IPS-18c (cell line): ENCODE results near the gene MARCHF3.

Experiments used
- H3K4me3 ChIP-seq: 2 replicates; pipeline ENCODE4 v1.7.0; 2013; ENCODE audit warnings: low read depth, mild to moderate bottlenecking, low read length, moderate library complexity; ENCODE audit not compliant: insufficient read depth
- H3K9me3 ChIP-seq: one replicate; pipeline ENCODE4 v1.6.1; 2013; ENCODE audit warnings: mild to moderate bottlenecking, low read length, moderate library complexity; ENCODE audit not compliant: control insufficient read depth, insufficient read depth

MARCHF3 gene

DNA sequence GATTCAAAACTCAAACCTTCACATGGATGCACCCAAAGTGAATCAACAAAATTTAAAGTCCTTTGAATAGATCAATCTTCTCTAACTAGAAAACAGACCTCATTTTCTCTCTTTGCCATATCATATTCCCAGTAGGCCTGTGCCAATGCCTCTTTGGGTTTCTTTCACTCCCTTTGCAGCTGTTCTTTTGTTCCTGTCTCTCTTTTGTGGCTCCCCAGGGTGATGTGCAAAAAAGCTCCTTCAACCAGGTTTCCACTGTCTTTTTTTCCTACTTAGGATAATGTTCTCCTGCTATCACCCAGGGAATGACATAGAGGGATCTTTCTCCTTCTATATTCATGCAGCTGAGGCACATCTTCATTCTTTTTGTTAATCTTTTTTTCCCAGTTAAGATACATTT, 54.6 kb downstream of the MARCHF3 start:
- peaks cover 2% of the 10 kb centered on the region for H3K9me3 ChIP-seq
- no peak overlapping the region for H3K4me3 ChIP-seq

DNA sequence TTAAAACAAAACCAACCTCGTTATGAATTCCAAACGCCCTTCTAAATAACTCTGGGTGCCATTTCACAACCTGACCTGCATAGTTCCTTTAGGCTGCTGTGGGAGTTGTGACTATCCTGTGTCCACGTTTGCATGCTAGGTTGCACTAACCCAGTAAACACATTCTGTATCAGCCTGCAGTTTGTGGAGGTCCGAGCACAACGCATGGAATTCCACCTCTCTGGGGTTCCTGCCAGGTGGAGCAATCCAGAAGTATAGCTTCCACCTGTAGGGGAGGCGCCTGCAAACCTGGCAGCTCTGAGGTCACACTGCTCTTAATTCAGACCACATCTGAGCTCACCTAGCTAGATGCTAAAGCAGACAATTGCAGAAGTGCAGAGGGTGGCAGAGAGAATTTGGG, 57.2 kb downstream of the MARCHF3 start:
- Histone ChIP-seq H3K4me3 (no peak overlapping the region), H3K9me3 (peaks cover 2% of the 10 kb centered on the region)

DNA sequence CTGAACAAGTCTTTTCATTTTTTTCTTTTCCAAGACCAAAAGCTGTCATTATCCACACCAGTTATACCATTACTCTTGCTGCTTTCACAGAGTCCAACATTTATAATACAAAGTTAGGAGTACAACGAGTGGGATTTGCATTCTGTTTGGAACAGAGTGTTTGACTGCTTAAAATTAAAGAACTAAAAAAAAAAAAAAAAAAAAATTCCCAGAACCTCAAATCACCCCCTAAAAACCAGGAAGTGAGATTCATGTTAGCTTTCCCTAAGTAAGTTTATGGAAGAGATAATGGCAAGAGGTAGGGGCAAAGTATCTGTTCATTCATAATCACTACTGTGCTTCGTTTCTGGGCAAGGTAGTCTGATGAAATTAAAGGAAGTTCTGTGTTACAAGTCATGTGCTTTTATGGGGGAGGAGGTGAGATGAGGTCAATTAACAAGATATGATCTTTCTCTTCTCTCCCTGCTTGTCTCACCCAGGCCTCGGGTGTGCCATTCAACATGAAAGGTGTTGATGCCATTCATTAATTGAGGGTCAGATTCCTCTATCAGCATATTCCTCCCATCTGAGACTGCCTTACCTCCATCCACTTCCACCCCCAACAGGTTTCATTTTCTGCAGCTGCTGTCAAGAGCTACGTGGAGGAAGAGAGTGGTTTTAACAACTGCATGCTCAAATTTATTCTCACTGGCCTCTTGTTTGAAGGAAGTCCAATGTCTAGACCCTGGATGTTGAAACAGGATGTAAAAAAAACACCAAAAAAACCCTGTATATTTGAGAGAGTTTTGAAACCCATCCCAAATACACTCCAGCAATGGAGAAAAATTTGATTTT, 58.1 kb downstream of the MARCHF3 start:
- H3K9me3 ChIP-seq = peaks cover 2% of the 10 kb centered on the region
- H3K4me3 ChIP-seq = no peak overlapping the region

DNA sequence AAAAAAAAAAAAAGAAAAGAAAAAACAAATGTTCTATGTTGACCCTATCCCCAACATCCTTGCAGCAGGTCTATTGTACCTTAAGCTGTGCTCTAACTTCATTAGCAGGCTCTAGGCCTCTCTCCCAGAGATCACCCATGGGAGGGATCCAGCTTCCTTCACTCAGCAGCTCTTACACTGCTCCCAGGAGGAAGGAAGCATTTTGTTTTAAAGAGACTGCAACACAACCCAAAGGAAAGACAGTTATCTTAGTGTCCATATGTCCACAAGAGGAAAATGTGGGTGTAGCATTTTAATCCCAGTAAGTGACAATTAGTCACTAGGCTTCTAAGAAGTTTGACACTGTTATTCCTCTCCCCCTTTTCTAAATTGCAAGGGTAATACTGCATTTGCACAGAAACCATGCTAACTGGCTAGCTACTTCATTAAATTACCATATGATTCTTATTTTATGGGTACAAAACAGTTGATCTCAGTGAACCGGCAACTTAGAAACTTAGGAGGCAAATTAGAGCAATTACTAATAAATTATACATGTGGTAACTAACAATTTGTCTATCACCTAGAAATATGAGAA, 58.8 kb downstream of the MARCHF3 start:
- H3K4me3 ChIP-seq = no peak overlapping the region
- peaks cover 2% of the 10 kb centered on the region for H3K9me3 ChIP-seq

DNA sequence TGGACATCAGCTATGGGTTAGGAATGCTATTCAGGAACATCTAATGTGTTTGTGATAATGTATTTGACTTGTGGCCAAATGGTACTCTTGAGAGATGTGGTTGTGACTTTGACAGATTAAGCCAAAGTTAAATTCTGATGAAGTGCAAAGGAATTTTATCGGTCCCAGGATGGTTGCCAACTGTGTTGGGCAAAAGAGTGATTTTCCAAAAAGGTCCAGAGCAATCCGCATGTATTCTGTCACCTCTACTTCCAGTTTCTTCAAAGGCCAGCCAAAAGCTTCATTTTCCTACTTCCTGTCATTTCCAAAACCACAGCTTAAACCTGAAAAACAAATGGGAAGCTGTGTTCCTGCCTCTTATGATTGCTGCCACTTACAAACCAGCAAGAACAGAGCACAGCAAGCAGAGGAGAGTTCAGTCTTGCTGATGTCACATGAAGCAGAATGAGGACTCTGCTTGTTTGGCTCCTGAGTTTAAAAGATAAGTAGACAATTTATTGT, 59.8 kb downstream of the MARCHF3 start:
- no peak overlapping the region for H3K4me3 ChIP-seq
- peaks cover 2% of the 10 kb centered on the region for H3K9me3 ChIP-seq

DNA sequence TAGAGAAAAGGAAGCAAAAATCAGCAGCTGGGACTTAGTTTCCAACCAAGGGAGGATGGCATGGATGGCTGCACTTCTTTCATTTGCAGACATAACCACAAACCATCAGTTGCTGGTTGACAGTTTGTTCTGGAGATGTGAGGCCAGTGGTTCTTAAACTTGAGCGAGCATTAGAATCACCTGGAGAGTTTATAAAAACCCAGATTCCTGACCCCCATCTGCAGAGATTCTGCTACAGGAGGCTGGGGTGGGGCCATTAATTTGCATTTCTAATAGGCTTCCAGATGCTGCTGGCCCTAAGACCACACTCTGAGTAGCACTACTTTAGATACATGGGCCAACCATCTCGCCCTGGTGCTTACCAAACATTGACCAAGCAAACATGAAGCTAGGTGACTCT, 60.8 kb downstream of the MARCHF3 start:
- peaks cover 2% of the 10 kb centered on the region for H3K9me3 ChIP-seq
- H3K4me3 ChIP-seq = no peak overlapping the region

DNA sequence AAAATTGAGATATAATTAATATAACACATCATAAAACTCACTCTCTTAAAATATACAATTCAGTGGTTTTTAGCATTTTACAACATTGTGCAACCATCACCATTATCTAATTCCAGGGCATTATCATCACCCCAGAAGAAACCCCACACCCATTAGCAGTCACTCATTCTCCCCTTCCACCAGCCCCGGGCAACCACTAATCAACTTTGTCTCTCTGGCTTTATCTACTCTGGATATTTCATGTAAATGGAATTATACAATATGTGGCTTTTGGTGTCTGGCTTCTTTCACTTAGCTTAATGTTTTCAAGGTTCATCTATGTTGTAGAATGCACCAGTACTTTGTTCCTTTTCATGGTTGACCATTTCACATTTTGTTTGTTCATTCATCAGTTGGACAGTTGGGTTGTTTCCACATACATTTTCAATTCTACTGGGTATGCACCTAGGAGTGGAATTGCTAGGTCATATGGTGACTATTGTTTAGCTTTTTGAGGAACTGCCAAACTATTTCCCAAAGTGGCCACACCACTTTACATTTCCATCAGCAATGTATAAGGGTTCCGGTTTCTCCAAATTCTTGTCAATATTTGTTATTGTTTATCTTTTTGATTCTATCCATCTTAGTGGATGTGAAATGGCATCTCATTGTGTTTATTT, 62.4 kb downstream of the MARCHF3 start:
- Histone ChIP-seq H3K4me3 (no peak overlapping the region), H3K9me3 (peaks cover 2% of the 10 kb centered on the region)

DNA sequence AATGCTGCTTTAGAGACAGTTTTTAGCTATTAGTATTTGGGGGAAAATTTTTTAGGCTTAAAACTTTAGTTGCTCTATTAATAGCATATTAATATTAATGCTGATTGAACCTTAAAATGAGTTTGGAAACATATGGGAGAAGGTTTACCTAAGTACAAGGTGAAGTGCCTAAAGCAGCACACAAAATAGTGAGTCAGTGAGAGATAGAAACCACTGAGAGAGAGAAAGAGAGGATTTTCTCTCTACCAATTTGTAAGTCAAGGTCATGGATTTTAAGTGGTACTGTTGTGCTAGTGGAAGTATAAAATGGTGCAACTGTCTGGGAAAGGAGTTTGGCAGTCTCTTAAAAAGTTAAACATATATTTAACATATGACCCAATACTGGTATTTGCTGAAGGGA, 64.9 kb downstream of the MARCHF3 start:
- H3K9me3 ChIP-seq = no peaks in the 10 kb centered on the region
- H3K4me3 ChIP-seq = no peak overlapping the region

DNA sequence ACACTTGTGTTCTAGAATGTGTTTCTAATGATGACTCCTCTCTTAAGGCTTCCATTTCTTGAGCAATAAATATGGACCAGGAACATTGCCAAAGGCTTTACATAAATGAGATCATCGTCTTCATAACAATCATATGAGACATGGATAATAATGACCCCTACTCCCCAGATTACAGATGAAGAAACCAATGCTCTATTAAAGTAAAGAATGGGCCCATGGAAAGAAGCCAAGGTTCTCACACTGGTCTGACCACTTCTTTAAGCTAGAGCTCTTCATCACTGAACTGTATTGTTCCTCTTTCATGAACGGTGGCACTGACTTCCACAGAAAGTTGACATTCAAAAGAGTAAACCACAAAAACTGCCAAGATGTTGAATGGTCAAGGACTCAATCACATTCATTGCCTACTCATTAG, 65.3 kb downstream of the MARCHF3 start:
- no peaks in the 10 kb centered on the region for H3K9me3 ChIP-seq
- no peak overlapping the region for H3K4me3 ChIP-seq

DNA sequence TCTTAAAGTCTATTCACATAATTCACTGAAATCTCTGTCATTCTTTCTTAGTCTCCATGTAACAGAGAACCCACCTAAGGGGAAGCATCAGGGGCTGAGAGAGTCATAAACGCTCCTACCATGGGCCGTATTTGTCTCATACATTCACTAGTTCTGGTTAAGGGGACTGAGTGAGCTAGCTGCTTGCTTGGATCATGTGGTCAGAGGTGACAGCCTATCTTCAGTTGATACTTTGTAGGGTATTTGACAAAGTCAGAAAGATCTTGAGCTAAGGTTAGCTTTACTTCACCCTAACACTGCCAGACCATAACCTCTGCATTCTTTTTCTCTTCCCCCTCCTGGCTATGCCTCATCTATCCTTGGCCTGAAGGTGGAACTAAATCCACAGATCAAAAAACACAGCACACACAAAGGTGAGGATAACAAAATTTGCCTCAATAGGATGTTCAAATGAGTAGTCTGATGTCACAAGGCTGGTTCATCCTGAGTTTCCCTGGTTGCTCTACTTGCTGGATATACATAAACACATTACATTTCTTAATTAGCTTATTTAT, 66.5 kb downstream of the MARCHF3 start:
- Histone ChIP-seq H3K9me3 (no peaks in the 10 kb centered on the region), H3K4me3 (no peak overlapping the region)

DNA sequence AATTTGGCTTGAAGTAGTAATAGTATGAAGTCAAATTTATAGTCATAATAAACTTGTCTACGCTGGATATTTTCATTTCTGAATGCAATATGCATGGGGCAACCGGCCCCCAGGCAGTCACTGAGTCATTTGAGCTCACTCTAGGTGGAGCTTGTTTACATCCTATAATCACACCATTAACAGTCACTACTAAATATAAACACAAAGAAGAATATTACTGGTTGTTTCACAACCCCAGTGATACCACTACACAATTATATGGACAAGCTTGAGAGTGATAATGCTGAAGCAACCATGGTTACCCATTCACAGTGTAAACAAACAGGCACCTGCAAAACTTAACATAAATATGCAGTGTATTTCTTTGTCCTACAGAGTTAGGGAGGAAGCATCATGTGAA, 68.7 kb downstream of the MARCHF3 start:
- Histone ChIP-seq H3K4me3 (no peak overlapping the region), H3K9me3 (no peaks in the 10 kb centered on the region)

DNA sequence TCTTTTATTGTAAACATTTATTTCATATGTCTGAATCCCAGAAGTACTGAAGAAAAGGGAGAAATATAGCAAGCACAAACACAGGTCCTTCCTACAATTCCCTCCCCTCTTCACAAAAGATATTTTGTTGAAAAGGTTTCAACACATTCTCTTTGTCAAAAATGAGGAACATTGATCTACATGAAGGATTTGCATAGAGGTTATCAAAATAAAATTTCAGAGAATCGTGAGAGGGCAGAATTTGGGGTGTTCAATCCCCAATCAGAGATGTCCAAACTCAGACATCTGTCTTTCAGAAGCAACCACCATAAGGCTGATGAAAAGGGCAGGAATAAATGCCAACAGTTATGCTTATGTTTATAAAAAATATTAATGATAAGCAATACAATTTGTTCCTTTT, 69.2 kb downstream of the MARCHF3 start:
- no peaks in the 10 kb centered on the region for H3K9me3 ChIP-seq
- H3K4me3 ChIP-seq = no peak overlapping the region

DNA sequence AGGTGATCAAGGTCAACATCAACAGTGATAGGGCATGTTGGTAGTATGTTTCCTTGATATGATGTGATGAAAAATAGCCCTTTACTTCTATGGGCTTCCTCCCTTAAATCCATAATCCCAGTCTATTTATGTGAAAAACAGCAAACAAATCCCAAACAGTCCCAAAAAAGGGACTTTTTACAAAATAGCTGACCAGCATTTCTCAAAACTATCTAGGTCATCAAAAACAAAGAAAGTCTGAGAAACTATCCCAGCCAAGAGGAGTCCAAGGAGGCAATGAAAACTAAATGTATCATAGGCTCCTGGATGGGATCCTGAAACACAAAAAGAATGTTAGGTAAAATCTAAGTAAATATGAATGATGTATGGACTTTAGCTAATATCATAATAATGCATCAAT, 71.2 kb downstream of the MARCHF3 start:
- Histone ChIP-seq H3K4me3 (no peak overlapping the region), H3K9me3 (no peaks in the 10 kb centered on the region)

DNA sequence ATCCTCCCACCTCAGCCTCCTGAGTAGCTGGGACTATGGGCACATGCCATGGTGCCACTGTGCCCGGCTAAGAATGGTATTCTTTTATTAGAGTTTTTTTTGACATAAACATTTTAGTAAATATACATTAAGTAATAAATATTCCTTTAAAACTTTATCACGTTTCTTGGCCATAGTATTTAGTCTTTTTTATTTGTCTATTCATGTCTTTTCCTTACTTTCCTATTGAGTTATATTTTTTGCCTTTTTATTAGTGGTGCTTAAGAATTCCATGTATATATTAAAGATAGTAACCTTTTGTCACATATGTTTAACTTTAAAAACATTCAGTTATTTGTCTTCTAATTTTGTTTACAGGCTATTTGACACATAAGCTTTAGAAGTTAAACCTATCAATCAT, 73.4 kb downstream of the MARCHF3 start:
- Histone ChIP-seq H3K4me3 (no peak overlapping the region), H3K9me3 (no peaks in the 10 kb centered on the region)

DNA sequence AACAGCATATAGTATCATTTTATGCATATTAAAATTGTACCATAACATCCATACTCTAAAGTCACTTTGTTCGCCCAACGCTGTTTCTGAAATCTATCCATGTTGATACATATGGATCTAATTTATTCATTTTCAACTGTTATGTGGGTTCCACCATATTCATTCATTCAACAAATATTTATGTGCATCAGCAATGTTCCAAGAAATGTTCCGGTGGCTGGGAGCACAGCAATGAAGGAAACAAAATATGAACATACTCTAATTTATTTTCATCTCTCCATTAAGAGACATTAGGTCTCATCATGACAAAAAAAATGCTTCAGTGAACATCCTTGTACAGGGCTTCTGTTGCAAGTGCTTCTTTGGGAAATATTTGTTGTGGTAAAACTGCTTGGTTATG, 75.4 kb downstream of the MARCHF3 start:
- H3K4me3 ChIP-seq = no peak overlapping the region

DNA sequence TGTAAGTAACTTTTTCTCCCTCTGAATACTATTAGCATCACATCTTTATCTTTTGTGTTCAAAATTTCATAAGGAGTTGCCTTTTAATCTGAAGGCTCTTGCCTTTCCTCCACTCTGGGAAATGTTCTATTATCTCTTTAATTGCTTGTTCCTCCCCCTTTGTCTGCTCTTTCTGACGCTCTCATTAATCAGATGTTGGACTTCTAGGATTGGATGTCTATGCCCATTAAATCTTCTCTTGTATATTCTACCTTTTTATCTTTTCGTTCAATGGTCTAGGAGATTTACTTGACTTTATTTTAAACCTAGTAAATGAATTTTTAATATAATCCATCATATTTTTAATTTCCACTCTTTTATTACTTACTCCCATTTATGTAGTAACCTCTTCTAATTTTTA, 76.7 kb downstream of the MARCHF3 start:
- no peaks in the 10 kb centered on the region for H3K9me3 ChIP-seq
- H3K4me3 ChIP-seq = no peak overlapping the region

More for the DNA sequence above, 75.4 kb downstream of the MARCHF3 start:
- no peaks in the 10 kb centered on the region for H3K9me3 ChIP-seq

DNA sequence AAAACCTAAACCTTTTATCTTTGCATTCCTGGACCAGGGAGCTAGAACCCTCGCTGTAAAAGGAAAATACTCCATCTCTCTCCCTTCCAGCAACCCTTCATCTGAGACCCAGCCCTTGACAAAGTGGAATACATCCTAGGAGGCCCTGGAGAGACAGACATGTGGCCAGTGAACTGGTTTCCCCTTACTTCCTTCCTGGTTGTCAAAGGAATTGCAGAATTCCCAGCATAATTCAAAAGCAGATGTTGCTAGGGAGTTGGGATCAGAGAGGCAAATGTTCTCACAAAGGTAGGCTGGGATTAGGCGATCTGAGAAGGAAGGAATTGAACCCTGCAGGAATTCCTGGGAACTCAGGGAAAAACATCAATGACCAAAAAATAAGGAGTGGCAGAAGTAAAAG, 80.9 kb downstream of the MARCHF3 start:
- no peaks in the 10 kb centered on the region for H3K9me3 ChIP-seq

DNA sequence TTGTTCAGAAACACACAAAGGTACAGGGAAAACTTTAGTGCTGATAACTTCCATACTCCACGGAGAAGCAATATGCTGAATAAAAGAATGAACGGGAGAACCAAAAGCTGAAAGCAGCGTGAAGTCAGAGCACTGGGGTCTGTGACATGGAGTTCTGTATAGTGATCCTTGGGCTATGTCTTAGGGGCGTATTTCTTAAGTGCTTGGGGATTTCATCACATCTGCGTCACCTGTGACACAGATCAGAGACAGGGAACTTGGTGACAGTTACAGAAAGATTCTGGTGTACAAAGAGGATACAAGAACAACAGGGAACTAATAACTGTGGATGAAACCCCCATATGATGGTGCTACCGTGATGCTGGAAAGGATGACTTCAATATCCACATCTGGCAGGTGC, 81.9 kb downstream of the MARCHF3 start:
- Histone ChIP-seq H3K9me3 (no peaks in the 10 kb centered on the region), H3K4me3 (no peak overlapping the region)

More for the DNA sequence above, 80.9 kb downstream of the MARCHF3 start:
- no peak overlapping the region for H3K4me3 ChIP-seq
